HG03439 (cell line): Measurements from ENCODE around the gene TRPC4AP.

Source experiments
- ATAC-seq: cut with Tn5 transposase; IDR thresholded peaks from one replicate; pipeline ENCODE4 v1.9.1; 2021; ENCODE audit warnings: mild to moderate bottlenecking, moderate library complexity; ENCODE audit not compliant: unreplicated experiment

The TRPC4AP gene

DNA sequence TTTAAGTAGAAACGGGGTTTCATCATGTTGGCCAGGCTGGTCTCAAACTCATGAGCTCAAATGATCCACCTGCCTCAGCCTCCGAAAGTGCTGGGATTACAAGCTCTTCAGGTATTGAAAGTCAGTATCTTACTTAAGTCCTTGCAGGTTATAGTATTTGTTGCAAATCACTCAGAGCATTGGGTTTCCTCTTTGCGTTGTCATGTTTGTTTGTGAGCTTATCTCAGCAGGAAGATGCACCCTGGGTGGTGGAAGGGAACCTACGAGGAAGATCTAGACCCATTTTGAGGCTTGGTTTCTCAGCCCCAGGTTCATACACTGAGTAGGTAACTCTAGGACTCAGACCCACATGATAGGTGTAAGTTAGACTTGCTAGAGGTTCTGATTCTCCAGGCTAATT, 118.4 kb downstream of the TRPC4AP start:
- ATAC-seq: no peak

DNA sequence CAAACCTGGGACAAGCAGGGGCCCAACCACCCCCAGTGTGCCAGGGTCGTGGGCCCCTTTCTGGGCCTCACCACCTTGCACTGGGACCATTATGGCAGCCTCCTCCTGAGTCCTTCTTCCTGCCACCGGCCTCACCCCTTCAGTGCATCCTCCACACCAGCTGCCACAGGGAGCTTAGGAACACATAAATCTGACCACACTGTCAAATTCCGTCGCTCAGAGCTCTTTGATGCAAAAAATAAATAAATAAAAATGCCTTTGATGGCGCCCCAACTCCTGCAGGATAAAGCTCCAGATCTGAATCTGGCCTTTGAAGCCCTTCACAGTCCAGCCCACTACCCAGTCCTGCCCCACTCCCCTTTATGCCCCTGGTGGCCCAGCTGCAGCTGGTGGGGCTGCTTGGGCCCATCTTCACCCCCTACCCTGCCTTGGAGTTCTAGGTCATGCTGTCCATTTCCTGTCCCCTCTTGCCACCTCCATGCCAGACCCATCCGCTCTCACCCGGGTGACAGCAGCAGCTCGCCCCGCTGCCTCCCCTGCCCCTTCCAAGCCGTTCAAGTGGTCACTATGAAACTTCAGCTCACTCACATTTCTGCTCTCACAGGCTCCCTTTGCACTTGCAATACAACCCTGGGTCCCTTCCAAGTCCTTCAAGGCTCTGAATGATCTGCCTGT, 120.9 kb downstream of the TRPC4AP start:
- ATAC-seq: no peak

DNA sequence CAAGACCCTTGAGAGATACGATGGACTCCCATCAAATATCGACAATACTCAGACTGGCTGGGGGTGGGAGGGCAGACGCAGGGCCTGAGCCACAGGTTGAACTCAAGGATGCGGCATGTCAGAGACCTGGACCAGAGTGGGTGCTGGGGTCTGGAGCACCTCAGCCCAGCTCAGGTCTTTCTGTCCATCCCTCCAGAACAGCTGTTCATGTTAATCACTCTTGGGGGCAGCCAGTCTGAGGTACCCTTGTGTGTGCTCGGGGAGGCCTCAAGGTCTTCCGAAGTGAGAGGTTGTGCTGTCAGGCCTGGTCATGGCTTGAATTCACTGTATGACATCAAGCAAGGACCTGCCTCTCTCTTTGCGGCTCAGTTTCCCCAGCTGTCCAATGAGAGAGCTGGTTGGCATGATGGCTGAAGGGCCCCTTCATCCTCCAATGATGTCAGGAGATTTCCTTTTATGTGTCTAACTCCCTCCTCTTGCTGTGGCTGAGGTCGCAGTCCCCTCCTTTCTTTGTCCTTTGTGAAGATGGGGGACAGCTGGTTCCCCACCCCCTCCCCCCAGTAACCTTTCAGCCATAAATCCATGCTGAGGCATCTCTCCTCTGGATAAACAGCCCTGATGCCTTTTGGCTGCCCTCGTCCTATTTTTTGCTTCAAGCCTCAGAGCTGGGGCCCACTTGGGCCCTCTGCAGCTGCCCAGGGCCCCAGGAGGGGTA, 121.6 kb downstream of the TRPC4AP start:
- ATAC-seq: no peak

DNA sequence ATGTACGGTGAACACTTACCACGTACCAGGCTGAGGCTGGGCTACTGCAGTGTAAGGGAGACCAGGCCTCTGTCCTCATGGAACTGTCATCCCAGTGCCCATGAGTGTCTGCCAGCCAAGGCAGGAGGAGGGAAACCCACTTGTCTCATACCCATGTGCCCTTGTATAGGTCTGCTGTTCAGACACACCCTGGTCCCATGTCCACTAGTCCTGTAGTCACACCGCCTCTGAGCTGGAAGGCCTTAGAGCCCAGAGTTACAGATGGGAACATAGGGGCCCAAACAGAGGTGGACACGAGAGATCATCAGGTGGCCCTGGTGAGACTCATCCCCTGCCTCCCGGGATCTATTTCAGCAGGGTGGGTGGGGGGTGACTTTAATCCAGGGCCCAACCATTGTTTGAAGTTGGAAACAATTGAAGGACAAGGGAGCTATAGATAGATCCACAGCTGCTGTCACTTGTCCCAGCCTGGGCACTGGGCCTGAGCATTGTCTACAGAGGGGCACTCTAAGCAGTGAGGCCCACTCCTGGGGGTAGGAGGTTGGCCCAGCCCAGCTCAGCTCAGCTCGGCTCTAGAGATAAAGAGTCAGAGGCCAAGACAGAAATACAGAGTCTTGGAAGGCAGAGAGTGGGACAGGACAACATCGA, 122.3 kb downstream of the TRPC4AP start:
- ATAC-seq: no peak

DNA sequence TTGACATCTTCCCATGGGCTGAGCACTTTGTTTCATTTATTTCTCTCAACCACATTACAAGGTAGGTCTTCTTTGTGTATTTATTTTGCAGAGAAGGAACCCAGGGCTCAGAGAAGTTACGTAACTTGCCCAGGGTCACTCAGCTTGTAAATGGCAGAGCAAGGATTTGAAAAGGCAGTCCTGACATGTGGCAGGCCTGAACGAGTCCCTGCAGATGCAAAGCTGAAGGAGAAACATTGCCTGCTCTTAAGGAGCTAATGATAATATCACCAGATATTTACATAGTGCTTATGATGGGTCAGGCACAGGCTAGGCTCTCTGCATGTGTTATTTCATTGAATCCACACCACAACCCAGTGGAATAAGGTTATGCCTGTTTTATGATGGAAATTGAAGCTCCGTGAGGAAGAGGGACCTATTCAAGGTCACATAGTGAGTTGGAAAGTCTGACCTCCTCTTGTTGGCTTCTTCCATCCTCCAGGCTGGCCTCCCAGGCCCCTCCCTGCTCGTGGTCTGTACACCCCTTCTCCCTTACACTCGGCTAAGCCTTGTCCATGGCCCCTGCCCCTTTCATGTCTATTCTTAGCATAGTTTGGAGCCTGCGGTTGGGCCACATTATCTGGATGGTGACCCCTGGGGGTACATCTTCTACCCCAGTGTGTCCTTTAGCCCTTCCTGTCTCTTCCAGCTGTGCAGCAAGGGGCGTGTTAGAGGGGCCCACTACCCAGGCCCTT, 124.4 kb downstream of the TRPC4AP start:
- no peak for ATAC-seq

DNA sequence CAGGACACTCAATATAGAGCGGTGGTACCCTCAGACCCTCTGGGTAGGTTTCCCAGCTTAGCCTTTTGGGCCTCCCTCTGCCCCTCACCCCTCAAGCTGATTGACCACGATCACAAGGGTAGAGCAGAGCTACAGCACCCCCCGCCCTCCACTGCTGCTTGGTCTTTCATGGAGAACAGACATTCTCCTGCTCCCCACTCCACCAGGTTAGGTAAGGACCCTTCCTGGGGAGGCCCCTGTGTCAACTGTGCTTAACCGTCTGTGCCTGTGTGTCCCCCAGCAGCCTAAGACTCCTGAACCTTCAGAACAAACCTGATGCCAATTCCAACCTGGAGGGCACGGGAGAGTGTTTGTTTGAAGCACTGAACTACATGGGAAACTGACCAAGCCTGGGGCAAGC, 125.2 kb downstream of the TRPC4AP start:
- no peak for ATAC-seq

DNA sequence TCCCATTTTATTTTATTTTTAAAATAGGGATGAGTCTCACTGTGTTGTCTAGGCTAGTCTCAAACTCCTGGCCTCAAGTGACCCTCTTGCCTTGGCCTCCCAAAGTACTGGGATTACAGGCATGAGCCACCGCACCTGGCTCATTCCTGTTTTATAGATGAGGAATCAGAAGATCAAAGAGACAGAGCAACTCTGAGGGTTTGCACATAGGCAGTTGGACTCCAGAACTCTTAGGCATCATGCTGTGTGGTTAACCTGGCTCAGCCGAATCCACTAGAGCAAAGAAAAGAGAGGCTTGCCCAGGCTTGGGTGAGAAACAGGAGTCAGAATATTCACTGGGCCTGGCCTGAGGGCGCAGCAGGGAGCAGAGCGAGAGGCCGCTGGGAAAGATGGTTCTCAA, 127.6 kb downstream of the TRPC4AP start:
- ATAC-seq: no peak

DNA sequence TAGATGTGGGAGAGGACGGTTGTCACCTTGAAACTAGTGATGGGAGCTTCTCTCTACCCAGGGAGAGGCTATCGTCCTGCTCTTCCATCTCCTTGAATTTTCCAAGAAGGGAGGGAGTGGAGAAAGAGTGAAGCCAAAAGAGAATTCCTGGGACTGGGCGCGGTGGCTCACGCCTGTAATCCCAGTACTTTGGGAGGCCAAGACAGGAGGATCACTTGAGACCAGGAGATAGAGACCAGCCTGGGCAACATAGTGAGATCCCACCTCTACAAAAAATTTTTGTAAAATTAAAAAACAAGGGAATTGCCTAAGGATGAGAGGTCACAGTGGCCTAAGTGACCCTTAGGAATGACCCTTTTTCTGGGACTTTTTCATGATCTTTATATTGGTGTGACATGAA, 128.1 kb downstream of the TRPC4AP start:
- no peak for ATAC-seq

DNA sequence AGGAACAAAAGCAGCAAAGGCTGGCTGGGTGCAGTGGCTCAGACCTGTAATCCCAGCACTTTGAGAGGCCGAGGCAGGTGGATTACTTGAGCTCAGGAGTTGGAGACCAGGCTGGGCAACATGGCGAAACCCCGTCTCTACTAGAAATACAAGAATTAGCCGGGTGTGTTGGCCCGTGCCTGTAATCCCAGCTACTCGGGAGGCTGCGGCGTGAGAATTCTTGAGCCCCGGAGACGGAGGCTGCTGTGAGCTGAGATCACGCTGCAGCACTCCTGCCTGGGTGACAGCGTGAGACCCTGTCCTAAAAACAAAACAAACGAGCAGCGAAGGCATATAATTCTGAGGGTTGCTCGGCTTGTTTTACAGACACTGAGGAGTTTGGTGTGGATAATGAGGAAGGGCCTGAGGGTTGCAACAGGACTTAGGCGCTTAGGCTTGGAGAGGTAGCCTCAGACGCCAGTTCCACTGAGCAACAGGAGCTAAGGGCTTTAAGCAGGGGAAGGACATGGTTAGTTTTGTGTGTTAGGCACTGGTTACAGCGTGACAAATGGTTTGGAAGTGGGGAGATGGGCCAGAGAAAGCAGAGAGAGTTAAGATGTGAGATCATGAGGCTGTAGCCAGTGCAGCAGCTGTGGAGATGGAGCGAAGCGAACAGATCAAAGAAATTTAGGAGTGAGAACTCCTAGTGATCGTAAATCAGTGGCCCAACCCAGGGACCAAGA, 135.7 kb downstream of the TRPC4AP start:
- ATAC-seq: no peak

DNA sequence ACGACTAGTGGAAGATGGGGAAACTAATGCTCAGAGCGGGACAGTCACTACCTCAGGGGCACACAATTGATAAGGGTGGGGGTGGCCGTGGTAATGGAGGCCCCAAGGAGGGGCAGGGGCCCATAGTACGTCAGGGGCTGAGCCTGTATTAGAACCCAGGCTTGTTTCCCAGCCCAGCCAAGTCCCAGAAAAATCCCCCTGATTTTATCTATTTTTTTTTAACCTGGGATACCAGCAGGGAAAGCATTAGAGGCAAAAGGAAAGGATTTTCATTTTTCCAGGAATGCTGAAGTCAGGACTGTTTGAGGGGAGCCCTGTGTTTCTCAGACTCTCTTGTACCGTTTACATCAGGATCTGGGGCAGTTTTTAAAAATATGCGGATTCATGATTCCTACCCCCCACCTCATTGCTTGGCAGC, 136.6 kb downstream of the TRPC4AP start:
- no peak for ATAC-seq

DNA sequence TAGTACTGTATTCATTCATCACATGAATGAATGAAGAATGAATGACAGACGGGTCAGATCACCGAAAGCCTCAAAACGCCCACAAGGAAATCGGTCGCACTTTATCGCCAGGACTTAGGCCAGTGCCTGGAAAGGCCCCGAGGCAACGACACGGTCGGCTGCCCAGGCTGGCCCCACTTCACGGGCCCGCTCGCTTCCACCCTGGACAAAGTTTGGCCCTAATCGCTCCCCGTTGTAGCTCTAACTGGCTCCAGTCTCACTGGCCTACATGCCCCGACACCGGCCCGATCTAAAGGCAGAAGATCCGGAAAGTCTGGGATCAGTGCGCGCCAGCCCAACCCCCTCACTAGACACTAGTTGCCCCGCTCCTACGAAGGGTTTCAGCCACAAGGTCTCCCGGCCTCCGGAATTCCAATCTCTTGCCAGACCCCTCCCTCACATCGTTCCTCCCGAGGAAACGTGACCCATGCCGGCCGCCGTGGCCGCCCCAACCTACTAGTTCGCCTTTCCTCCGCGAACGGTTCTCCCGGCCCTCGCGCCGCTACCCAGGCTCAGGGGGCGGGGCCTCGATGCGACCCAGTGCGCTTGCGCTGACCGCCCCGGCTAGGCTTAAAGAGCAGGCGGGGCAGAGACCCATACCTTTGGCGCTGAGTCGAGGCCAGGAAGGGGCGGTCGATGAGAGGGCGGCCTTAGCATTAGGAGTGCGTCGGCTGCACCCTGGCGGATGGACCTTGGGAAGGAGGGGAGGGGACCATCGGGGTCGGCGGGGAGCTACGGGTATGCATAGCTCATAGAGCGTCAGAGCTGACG, 137.2 kb downstream of the TRPC4AP start, which contains the start of the genes GSS and MYH7B:
Gene GSS, minus strand, starts transcription at position 576 of the 810 bp plus-strand sequence. CDS start 3,954 bp downstream, outside the sequence.
Gene MYH7B, plus strand, starts transcription at position 638 of the 810 bp plus-strand sequence. CDS start 22,138 bp downstream, outside the sequence.
- peak; percentile 92 for ATAC-seq

DNA sequence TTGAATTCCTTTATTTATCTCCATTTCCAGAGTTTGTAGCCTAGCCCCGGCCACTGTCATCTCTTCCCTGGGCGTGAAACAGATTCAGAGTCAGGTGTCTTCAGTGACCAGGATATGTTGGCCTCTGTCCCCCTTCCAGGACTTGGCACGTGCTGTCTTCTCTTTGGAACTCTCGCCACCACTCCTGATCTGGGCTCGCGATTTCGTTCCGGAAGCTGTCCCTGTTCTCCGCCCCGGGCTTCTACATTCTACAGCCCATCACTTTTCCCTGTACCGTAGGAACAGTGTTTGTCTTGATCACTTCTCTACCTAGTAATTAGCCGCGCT, 137.7 kb downstream of the TRPC4AP start:
- no peak for ATAC-seq

DNA sequence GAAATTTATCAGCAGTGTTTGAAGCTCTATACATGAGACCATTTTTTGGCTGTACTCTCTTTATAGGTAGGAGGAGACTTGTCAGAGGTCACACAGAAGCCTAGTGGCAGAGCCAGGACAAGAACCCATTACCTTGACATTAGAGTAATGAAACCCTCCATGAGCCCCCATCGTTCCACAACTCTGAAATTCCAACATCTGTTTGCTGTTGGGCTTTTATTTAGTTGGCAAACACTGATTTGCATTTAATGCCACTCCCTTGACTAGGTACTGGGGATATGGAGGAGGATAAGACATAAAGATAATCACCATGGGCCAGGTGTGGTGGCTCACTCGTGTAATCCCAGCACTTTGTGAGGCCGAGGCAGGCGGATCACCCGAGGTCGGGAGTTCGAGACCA, 138.6 kb downstream of the TRPC4AP start:
- no peak for ATAC-seq

DNA sequence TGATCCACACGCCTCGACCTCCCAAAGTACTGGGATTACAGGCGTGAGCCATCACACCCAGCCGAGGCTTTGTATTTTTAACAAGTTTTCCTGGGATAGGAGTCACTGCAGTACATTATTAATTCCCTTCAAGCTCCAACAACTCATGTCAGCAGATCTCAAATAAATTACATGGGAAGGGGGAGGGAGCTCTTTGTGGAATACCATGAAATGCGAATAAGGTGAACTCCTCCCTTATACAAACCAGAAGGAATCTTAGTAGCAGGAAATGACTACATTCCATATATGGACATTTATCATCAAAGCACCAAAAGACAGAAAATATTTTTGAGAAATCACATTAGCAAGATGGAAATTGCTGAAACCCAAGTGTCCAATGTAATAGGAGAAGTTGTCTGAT, 139.9 kb downstream of the TRPC4AP start:
- no peak for ATAC-seq
